ENCODE results near the gene DPY19L1.

DPY19L1 gene

GRCh38 chr7:35026150-35026549 lies 11.1 kb downstream of the DPY19L1 start:
- Histone ChIP-seq H3K27me3 (ENCODE audit: control insufficient read depth, low read length) (no peaks in the 10 kb centered on the region), H3K79me2 (ENCODE audit: control insufficient read depth, low read length) (peaks cover 81% of the 10 kb centered on the region), H3K9me3 (ENCODE audit: control insufficient read depth, insufficient read depth, low read length) (no peaks in the 10 kb centered on the region), H4K20me1 (ENCODE audit: control insufficient read depth, insufficient read depth, low read depth, low read length) (peaks cover 3% of the 10 kb centered on the region; the same call in 1 of the 2 replicates), H3F3A (ENCODE audit: control insufficient read depth, insufficient read depth) (no peaks in the 10 kb centered on the region), H3K27ac (ENCODE audit: low read depth, low read length) (no peak overlapping the region), H3K4me3 (ENCODE audit: low read length) (no peak overlapping the region), H3K4me1 (ENCODE audit: control insufficient read depth, low read length) (no peaks in the 10 kb centered on the region), H3K9me2 (replicated peaks; ENCODE audit: control insufficient read depth, low read length) (no peaks in the 10 kb centered on the region), H3K4me2 (ENCODE audit: low read length) (no peak overlapping the region), H3K36me3 (ENCODE audit: control insufficient read depth, low read length) (no peaks in the 10 kb centered on the region)
- TF ChIP-seq EZH2phosphoT487 (IDR thresholded peaks at IDR 0.05; ENCODE audit: borderline replicate concordance, low read length) = no peak
- no peak for TF ChIP-seq CTCF (IDR thresholded peaks at IDR 0.05; ENCODE audit: low read depth, low read length, poor library complexity, severe bottlenecking)

- TF ChIP-seq CTCF (IDR thresholded peaks at IDR 0.05; ENCODE audit: low read depth, low read length, poor library complexity, severe bottlenecking) (no peak), EZH2phosphoT487 (IDR thresholded peaks at IDR 0.05; ENCODE audit: borderline replicate concordance, low read length) (no peak)
- H3K9me2 ChIP-seq (replicated peaks; ENCODE audit: control insufficient read depth, low read length) = no peaks in the 10 kb centered on the region
- no peak overlapping the region for H3K4me3 ChIP-seq (ENCODE audit: low read length)
- H3K9me3 ChIP-seq (ENCODE audit: control insufficient read depth, insufficient read depth, low read length) = no peaks in the 10 kb centered on the region
- H4K20me1 ChIP-seq (ENCODE audit: control insufficient read depth, insufficient read depth, low read depth, low read length) = peaks cover 2% of the 10 kb centered on the region; the same call in 1 of the 2 replicates
- peaks cover 76% of the 10 kb centered on the region for H3K79me2 ChIP-seq (ENCODE audit: control insufficient read depth, low read length)
- no peaks in the 10 kb centered on the region for H3F3A ChIP-seq (ENCODE audit: control insufficient read depth, insufficient read depth)
- H3K4me1 ChIP-seq (ENCODE audit: control insufficient read depth, low read length) = no peaks in the 10 kb centered on the region
- H3K36me3 ChIP-seq (ENCODE audit: control insufficient read depth, low read length) = no peaks in the 10 kb centered on the region
- no peak overlapping the region for H3K4me2 ChIP-seq (ENCODE audit: low read length)
- no peak overlapping the region for H3K27ac ChIP-seq (ENCODE audit: low read depth, low read length)
- H3K27me3 ChIP-seq (ENCODE audit: control insufficient read depth, low read length) = no peaks in the 10 kb centered on the region
Measured at GRCh38 chr7:35025369-35025870, 11.9 kb downstream of the DPY19L1 start.

GRCh38 chr7:35024298-35024697 lies 13.0 kb downstream of the DPY19L1 start:
- H3K9me3 ChIP-seq (ENCODE audit: control insufficient read depth, insufficient read depth, low read length) = no peaks in the 10 kb centered on the region
- TF ChIP-seq CTCF (IDR thresholded peaks at IDR 0.05; ENCODE audit: low read depth, low read length, poor library complexity, severe bottlenecking) = no peak
- no peak for TF ChIP-seq EZH2phosphoT487 (IDR thresholded peaks at IDR 0.05; ENCODE audit: borderline replicate concordance, low read length)
- 0 out of 2 replicates have a peak, but pooled peaks cover 2% of the 10 kb centered on the region for H3F3A ChIP-seq (ENCODE audit: control insufficient read depth, insufficient read depth)
- H3K4me1 ChIP-seq (ENCODE audit: control insufficient read depth, low read length) = peaks cover 1% of the 10 kb centered on the region
- peaks cover 66% of the 10 kb centered on the region for H3K79me2 ChIP-seq (ENCODE audit: control insufficient read depth, low read length)
- H3K4me2 ChIP-seq (ENCODE audit: low read length) = no peak overlapping the region
- H3K4me3 ChIP-seq (ENCODE audit: low read length) = no peak overlapping the region
- H3K27me3 ChIP-seq (ENCODE audit: control insufficient read depth, low read length) = no peaks in the 10 kb centered on the region
- no peaks in the 10 kb centered on the region; the same call in 1 of the 2 replicates for H4K20me1 ChIP-seq (ENCODE audit: control insufficient read depth, insufficient read depth, low read depth, low read length)
- no peaks in the 10 kb centered on the region for H3K9me2 ChIP-seq (replicated peaks; ENCODE audit: control insufficient read depth, low read length)
- no peak overlapping the region for H3K27ac ChIP-seq (ENCODE audit: low read depth, low read length)
- no peaks in the 10 kb centered on the region for H3K36me3 ChIP-seq (ENCODE audit: control insufficient read depth, low read length)
